ENCODE measurements around the gene C1QTNF7. TPM values are rescaled to one million over a fixed set of nuclear protein-coding genes. Genes with fewer than 3 reads are reported as not detected.

Gene C1QTNF7
- total and polyA plus RNA-seq, 2 of the 13 experiments (the other 11 are each of a cell fraction or from before 2014, with no cell fraction given) = not detected

DNA sequence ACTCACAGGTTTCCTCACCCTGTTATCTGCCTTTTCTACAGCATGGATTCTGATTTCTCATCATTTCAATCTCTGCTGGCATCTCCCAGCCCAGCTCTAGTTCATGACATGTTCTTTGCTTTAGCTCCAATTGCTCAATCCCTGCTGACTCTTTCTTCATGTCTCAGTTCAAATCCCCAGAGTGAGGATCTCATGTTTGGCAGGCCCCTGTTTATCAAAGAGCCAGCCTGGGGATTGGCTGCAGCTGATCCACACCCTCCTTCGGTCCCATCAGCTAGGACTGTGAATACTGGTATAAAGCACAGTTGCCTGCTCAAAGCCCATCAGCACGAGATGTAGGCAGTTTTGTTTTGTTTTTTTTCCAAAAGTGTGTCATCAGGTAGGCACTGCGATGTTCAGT is 27.5 kb downstream of the C1QTNF7 start:
- Histone ChIP-seq H4K20me1 (ENCODE audit: insufficient read depth, low read length) (no peaks in the 10 kb centered on the region), H3K27me3 (ENCODE audit: control insufficient read depth in 1 of 2, insufficient read depth in 2 of 2, low read length in 2 of 2) (no peaks in the 10 kb centered on the region), H3K4me3 (replicated peaks in 1 of 3; ENCODE audit: insufficient read depth in 1 of 3, low read depth in 2 of 3, low read length in 3 of 3) (no peak overlapping the region), H3K9ac (ENCODE audit: insufficient read depth, low read depth, low read length) (no peak overlapping the region), H3K4me2 (ENCODE audit: low read depth, low read length) (no peak overlapping the region), H3K79me2 (ENCODE audit: insufficient read depth, low read length) (no peaks in the 10 kb centered on the region), H3K4me1 (ENCODE audit: insufficient read depth, low read length) (no peaks in the 10 kb centered on the region), H2AFZ (ENCODE audit: low read length) (no peak overlapping the region), H3K9me3 (ENCODE audit: low read length) (no peaks in the 10 kb centered on the region), H3K36me3 (replicated peaks in 1 of 2; ENCODE audit: control insufficient read depth in 1 of 2, insufficient read depth in 2 of 2, low read length in 2 of 2) (no peaks in the 10 kb centered on the region), H3K27ac (ENCODE audit: extremely low read length, insufficient read depth, low read length) (no peak overlapping the region)
- FAIRE-seq (no peak), ATAC-seq (no peak), DNase-seq (ENCODE audit: low spot score) (no peak)
- ChIA-PET POLR2A (no interaction called here), CTCF (ENCODE audit: low intra/inter-chr PET ratio, low total read pairs) (no interaction called here)
- intact Hi-C loops (cut with micrococcal nuclease; ENCODE audit: unreplicated experiment) (no loop called here), in situ Hi-C loops (cut with HindIII; ENCODE audit: extremely low pct_ligation_motif_present, low pct_unique_long_range_greater_than_20kb) (loop anchor here (5.0 kb wide), 1 partner anchor 218 kb away; no protein-coding TSS in a partner anchor)
- TF ChIP-seq GMEB2 (CRISPR knock-in tag; IDR thresholded peaks at IDR 0.05; ENCODE audit: low read depth) = no peak
- TF ChIP-seq CEBPB (IDR thresholded peaks at IDR 0.05; ENCODE audit: borderline replicate concordance, low read depth, low read length) = peak; percentile 73
- TF ChIP-seq TAF15 (IDR thresholded peaks at IDR 0.05; ENCODE audit: low read depth, low read length, poor library complexity, severe bottlenecking) = no peak
- no peak for TF ChIP-seq FOXK2 (IDR thresholded peaks at IDR 0.05)
- TF ChIP-seq, protein P1, sequence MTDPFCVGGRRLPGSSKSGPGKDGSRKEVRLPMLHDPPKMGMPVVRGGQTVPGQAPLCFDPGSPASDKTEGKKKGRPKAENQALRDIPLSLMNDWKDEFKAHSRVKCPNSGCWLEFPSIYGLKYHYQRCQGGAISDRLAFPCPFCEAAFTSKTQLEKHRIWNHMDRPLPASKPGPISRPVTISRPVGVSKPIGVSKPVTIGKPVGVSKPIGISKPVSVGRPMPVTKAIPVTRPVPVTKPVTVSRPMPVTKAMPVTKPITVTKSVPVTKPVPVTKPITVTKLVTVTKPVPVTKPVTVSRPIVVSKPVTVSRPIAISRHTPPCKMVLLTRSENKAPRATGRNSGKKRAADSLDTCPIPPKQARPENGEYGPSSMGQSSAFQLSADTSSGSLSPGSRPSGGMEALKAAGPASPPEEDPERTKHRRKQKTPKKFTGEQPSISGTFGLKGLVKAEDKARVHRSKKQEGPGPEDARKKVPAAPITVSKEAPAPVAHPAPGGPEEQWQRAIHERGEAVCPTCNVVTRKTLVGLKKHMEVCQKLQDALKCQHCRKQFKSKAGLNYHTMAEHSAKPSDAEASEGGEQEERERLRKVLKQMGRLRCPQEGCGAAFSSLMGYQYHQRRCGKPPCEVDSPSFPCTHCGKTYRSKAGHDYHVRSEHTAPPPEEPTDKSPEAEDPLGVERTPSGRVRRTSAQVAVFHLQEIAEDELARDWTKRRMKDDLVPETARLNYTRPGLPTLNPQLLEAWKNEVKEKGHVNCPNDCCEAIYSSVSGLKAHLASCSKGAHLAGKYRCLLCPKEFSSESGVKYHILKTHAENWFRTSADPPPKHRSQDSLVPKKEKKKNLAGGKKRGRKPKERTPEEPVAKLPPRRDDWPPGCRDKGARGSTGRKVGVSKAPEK (CRISPR knock-in tag; IDR thresholded peaks at IDR 0.05; ENCODE audit: borderline replicate concordance) = no peak
- TF ChIP-seq BRF2 (CRISPR knock-in tag; IDR thresholded peaks at IDR 0.05) = no peak
- BruUV-seq (replicated peaks) = no TSS peak
- 30% methylated on average over 3 of the region's 3 CpGs for WGBS (ENCODE audit: low lambda C conversion rate)
